Upper lobe of right lung (tissue), 1 donor: Measurements from ENCODE around the gene HSD17B4. TPM values are rescaled to one million over a fixed set of nuclear protein-coding genes. Genes with fewer than 3 reads are reported as not detected.

Experiments used
- ATAC-seq: fragments of 200-7000 bp; cut with Tn5 transposase; one replicate; pipeline ENCODE4 v1.9.1; 2020; ENCODE audit warnings: mild to moderate bottlenecking, moderate library complexity
- DNase-seq: peaks from one replicate; pipeline ENCODE4 v3.0.0-alpha.2; 2020
- H3K27ac ChIP-seq: fragments of 200-600 bp; one replicate; pipeline ENCODE4 v1.8.0; 2022
- H3K27me3 ChIP-seq: fragments of 200-600 bp; one replicate; pipeline ENCODE4 v1.8.0; 2022; ENCODE audit warnings: mild to moderate bottlenecking
- H3K36me3 ChIP-seq: fragments of 200-600 bp; one replicate; pipeline ENCODE4 v1.8.0; 2022
- H3K4me1 ChIP-seq: fragments of 200-600 bp; one replicate; pipeline ENCODE4 v1.8.0; 2022
- H3K4me3 ChIP-seq: fragments of 200-600 bp; one replicate; pipeline ENCODE4 v1.8.0; 2022; ENCODE audit warnings: mild to moderate bottlenecking
- H3K9me3 ChIP-seq: fragments of 200-600 bp; one replicate; pipeline ENCODE4 v1.8.0; 2022
- intact Hi-C: fragments of 100-400 bp; cut with DNase I; formaldehyde crosslinking; loops from one replicate; pipeline ENCODE4 v1.11.0; 2022
- long read RNA-seq: library from polyadenylated mRNA; unstranded; transcript quantifications from one replicate; pipeline ENCODE4 v2.0.0, GENCODE V29; 2021
- total RNA-seq: library from RNA; stranded (reverse); fragmentation: NEBNext Ultra II Directional; extraction: Animal tissue kit (Norgen Biotek cat#: 25700); gene quantifications from one replicate; pipeline ENCODE4 v1.2.1, GENCODE V29; 2021
- TF ChIP-seq, protein P1 (sequence below): fragments of 200-600 bp; IDR thresholded peaks from one replicate; pipeline ENCODE4 v1.8.0; 2022; ENCODE audit warnings: antibody characterized with exemption
- donor health status: DM: no; HTN: yes; CAD: no; lungs with severe emphysema.

HSD17B4 gene
- total RNA-seq, result 335 TPM
- long read RNA-seq, transcript HSD17B4-201 (24 exons, 2,685 nt), result major isoform, 279 of 361 reads
- long read RNA-seq, partial matches to known transcripts, result 22 of 361 reads
- long read RNA-seq, other reads (novel, unspliced or antisense), result 53 of 361 reads

- DNase-seq (peak; percentile 97), ATAC-seq (peak; percentile 94)
- peak within 1 kb of the TSS; percentile 76 for H3K4me3 ChIP-seq
- no peaks in the 10 kb centered on the region for H3K27me3 ChIP-seq
- H3K27ac ChIP-seq, result peak within 1 kb of the TSS; percentile 96
- TF ChIP-seq, protein P1, sequence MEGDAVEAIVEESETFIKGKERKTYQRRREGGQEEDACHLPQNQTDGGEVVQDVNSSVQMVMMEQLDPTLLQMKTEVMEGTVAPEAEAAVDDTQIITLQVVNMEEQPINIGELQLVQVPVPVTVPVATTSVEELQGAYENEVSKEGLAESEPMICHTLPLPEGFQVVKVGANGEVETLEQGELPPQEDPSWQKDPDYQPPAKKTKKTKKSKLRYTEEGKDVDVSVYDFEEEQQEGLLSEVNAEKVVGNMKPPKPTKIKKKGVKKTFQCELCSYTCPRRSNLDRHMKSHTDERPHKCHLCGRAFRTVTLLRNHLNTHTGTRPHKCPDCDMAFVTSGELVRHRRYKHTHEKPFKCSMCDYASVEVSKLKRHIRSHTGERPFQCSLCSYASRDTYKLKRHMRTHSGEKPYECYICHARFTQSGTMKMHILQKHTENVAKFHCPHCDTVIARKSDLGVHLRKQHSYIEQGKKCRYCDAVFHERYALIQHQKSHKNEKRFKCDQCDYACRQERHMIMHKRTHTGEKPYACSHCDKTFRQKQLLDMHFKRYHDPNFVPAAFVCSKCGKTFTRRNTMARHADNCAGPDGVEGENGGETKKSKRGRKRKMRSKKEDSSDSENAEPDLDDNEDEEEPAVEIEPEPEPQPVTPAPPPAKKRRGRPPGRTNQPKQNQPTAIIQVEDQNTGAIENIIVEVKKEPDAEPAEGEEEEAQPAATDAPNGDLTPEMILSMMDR, result no peak
- peaks cover 16% of the 10 kb centered on the region for H3K4me1 ChIP-seq
- peaks cover 7% of the 10 kb centered on the region for H3K36me3 ChIP-seq
- no peaks in the 10 kb centered on the region for H3K9me3 ChIP-seq
- intact Hi-C loops, result no loop called here
These were observed at the start of gene HSD17B4 for GRCh38 chr5:119452373-119453039. TSS of gene HSD17B4 (plus strand) at chr5:119452497. CDS start at chr5:119452576, 79 bp downstream.

DNA sequence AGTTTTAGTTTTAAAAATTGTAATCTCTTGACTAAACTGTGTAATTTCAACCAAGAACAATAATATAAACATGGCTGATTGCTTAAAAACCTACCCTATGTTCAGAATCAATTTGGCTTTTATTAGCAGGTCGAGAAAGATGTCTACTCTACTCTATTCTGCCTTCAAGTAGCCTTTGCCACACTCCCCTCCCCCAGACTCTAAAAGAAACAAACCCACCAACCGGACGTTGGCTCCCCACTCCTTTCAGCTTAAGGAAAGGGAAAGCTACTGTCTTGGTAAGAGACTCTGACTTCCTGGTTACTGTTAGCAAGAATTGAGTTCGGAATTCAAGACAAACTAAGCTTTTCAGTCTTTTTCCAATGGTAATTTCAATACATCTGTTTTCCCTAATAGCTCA is 49.7 kb upstream of the HSD17B4 start:
- ATAC-seq (no peak), DNase-seq (no peak)
- Histone ChIP-seq H3K27ac (no peak overlapping the region), H3K4me1 (peaks cover 16% of the 10 kb centered on the region), H3K27me3 (no peaks in the 10 kb centered on the region), H3K4me3 (no peak overlapping the region), H3K36me3 (no peaks in the 10 kb centered on the region), H3K9me3 (no peaks in the 10 kb centered on the region)
- intact Hi-C loops, result no loop called here
- TF ChIP-seq, protein P1, result no peak

GRCh38 chr5:119404033-119404432 is 48.3 kb upstream of the HSD17B4 start:
- Histone ChIP-seq H3K4me1 (peaks cover 4% of the 10 kb centered on the region), H3K27ac (no peak overlapping the region), H3K36me3 (no peaks in the 10 kb centered on the region), H3K27me3 (no peaks in the 10 kb centered on the region), H3K9me3 (no peaks in the 10 kb centered on the region), H3K4me3 (no peak overlapping the region)
- DNase-seq, result no peak
- no peak for ATAC-seq
- intact Hi-C loops, result no loop called here
- TF ChIP-seq, protein P1, result no peak

DNA sequence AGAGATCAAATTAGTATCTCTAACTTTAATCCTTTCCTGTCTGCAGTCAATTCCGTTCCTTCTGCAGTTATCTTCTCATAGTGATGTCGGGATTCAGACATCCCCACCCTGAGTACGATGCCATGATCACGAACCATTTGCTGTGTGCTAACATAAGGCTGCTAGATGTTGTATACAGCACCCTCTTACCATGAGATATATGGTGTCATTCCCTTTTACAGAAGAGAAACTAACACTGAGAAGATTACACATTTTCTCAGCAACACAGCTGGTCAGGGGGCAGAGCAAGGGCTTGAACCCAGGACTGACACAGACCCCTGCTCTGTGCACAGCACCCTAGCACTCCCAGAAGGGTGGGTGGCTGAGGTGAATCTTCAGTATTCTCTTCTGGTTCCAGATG is 46.9 kb upstream of the HSD17B4 start:
- TF ChIP-seq, protein P1, result no peak
- H3K9me3 ChIP-seq, result no peaks in the 10 kb centered on the region
- H3K27ac ChIP-seq, result no peak overlapping the region
- no peaks in the 10 kb centered on the region for H3K4me1 ChIP-seq
- DNase-seq (no peak), ATAC-seq (no peak)
- no peaks in the 10 kb centered on the region for H3K36me3 ChIP-seq
- intact Hi-C loops, result no loop called here
- no peaks in the 10 kb centered on the region for H3K27me3 ChIP-seq
- H3K4me3 ChIP-seq, result no peak overlapping the region

GRCh38 chr5:119406551-119407110 is 45.7 kb upstream of the HSD17B4 start:
- Histone ChIP-seq H3K9me3 (no peaks in the 10 kb centered on the region), H3K4me3 (no peak overlapping the region), H3K36me3 (no peaks in the 10 kb centered on the region), H3K4me1 (peaks cover 4% of the 10 kb centered on the region), H3K27me3 (no peaks in the 10 kb centered on the region), H3K27ac (no peak overlapping the region)
- no peak for ATAC-seq
- TF ChIP-seq, protein P1, result no peak
- intact Hi-C loops, result no loop called here
- DNase-seq, result no peak
